Omental fat pad (tissue), 4 donors: ENCODE results near the gene CNKSR1. TPM values are rescaled to one million over a fixed set of nuclear protein-coding genes. Genes with fewer than 3 reads are reported as not detected.

Source experiments
- ATAC-seq: fragments of 150-250 bp; one replicate; pipeline ENCODE4 v1.9.1; 2016; ENCODE audit warnings: mild to moderate bottlenecking, moderate library complexity; ENCODE audit not compliant: low FRiP score
- DNase-seq: peaks from one replicate; pipeline ENCODE4 v3.0.0-alpha.2; 2019; ENCODE audit warnings: low spot score
- CTCF ChIP-seq, 3 donors: fragments of 450-650 bp; IDR thresholded peaks; one replicate each; pipeline ENCODE4 v1.5.1; 2016 to 2017; ENCODE audit warnings: antibody characterized with exemption in 3 of 3, mild to moderate bottlenecking in 3 of 3, moderate library complexity in 2 of 3
- total RNA-seq, 4 donors: library from RNA; depleted of rRNA; stranded (reverse); fragments of >200 nt; gene quantifications; one replicate each; pipeline ENCODE4 v1.1.0, GENCODE V29; 2016

Gene CNKSR1
- total RNA-seq, 4 donors from 2014 or later, result 0.75 to 6.0 (median 1.3) TPM

GRCh38 chr1:26184883-26185282 lies 7.6 kb downstream of the CNKSR1 start:
- ATAC-seq (no peak), DNase-seq (no peak)
- TF ChIP-seq CTCF (IDR thresholded peaks at IDR 0.05), result no peak

GRCh38 chr1:26187882-26188281 lies 10.6 kb downstream of the CNKSR1 start:
- DNase-seq (no peak), ATAC-seq (no peak)
- TF ChIP-seq CTCF (IDR thresholded peaks at IDR 0.05), result no peak

- DNase-seq (no peak), ATAC-seq (no peak)
- no peak for TF ChIP-seq CTCF (IDR thresholded peaks at IDR 0.05)
These were observed 11.2 kb downstream of the CNKSR1 start for GRCh38 chr1:26188477-26188876.

GRCh38 chr1:26189331-26189730 lies 12.0 kb downstream of the CNKSR1 start:
- no peak for DNase-seq
- no peak for ATAC-seq
- no peak for TF ChIP-seq CTCF (IDR thresholded peaks at IDR 0.05)

GRCh38 chr1:26189751-26190275 lies 12.5 kb downstream of the CNKSR1 start:
- no peak for TF ChIP-seq CTCF (IDR thresholded peaks at IDR 0.05)
- DNase-seq, result no peak
- ATAC-seq, result no peak

GRCh38 chr1:26190373-26190987 lies 13.2 kb downstream of the CNKSR1 start, which contains the start of gene CATSPER4:
Gene CATSPER4, plus strand, starts transcription at chr1:26190602. Its CDS starts 26 bp downstream, at chr1:26190628.
- TF ChIP-seq CTCF (IDR thresholded peaks at IDR 0.05), result no peak
- DNase-seq (no peak), ATAC-seq (no peak)

GRCh38 chr1:26191739-26192138 lies 14.4 kb downstream of the CNKSR1 start:
- no peak for DNase-seq
- TF ChIP-seq CTCF (IDR thresholded peaks at IDR 0.05), result no peak
- no peak for ATAC-seq
